Uterus (tissue), 2 donors: ENCODE results near the gene TSEN54.

Experiments
- POLR2A ChIP-seq, 2 donors: fragments of 450-650 bp; IDR thresholded peaks; one replicate each; pipeline ENCODE4 v1.6.1; 2016; ENCODE audit warnings: antibody characterized with exemption in 2 of 2, mild to moderate bottlenecking in 1 of 2, moderate library complexity in 1 of 2
- TF ChIP-seq, protein P1 (sequence below), 4 experiments: fragments of 200-600 bp in 2 of 4; fragments of 450-650 bp in 2 of 4; sonication (generic) in 2 of 4; IDR thresholded peaks; one replicate each; pipeline ENCODE4 v1.5.1; 2016 to 2019; ENCODE audit warnings: antibody characterized with exemption in 4 of 4, mild to moderate bottlenecking in 2 of 4, moderate library complexity in 1 of 4

DNA sequence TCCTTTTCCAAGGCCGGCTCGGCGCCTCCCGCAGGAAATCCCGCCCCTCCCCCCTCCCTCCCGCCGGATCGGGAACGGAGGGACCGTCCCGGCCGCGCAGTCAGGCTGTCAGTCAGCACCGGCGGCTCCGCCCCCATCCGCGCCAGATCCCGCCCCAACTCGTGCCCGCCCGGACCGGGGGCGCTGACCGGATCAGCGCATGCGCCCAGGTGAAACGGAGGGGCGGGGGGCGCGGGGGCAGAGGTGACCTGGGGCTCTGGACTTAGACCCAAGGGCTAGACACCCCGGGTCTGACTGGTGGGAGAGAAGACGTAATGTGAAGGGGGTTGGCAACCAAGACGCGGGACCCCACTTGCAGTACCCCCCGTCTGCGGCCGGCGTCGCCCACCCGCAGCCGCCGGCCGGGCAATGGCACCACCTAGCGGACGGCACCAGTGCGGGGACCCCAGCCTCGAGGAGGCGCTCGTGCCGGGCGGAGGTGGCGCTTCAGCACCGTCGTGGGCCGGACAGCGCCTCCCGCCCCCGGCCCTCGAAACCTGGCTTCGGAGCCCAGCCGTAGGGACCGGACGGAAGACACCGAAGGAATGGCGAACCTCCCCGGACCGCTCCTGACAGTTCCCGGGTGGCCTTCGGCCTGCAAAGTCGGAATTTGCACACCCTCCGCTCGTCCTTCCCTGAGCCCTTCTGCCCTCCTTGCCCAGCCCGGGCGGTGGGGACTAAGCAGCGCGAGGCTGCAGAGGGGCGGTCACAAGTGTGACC lies 653 bp upstream of the TSEN54 start, which contains the start of gene CASKIN2:
- TF ChIP-seq, protein P1, sequence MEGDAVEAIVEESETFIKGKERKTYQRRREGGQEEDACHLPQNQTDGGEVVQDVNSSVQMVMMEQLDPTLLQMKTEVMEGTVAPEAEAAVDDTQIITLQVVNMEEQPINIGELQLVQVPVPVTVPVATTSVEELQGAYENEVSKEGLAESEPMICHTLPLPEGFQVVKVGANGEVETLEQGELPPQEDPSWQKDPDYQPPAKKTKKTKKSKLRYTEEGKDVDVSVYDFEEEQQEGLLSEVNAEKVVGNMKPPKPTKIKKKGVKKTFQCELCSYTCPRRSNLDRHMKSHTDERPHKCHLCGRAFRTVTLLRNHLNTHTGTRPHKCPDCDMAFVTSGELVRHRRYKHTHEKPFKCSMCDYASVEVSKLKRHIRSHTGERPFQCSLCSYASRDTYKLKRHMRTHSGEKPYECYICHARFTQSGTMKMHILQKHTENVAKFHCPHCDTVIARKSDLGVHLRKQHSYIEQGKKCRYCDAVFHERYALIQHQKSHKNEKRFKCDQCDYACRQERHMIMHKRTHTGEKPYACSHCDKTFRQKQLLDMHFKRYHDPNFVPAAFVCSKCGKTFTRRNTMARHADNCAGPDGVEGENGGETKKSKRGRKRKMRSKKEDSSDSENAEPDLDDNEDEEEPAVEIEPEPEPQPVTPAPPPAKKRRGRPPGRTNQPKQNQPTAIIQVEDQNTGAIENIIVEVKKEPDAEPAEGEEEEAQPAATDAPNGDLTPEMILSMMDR (IDR thresholded peaks at IDR 0.05) = peak; percentile 95 to 100 (median 98)
- TF ChIP-seq POLR2A (IDR thresholded peaks at IDR 0.05) = no peak
